HL-60 (cell line): Measurements from ENCODE around the gene CD2.

Source experiments
- CTCF ChIP-seq: IDR thresholded peaks from one replicate; pipeline ENCODE4 v1.5.1; 2011; ENCODE audit warnings: low read length, control low read depth, inconsistent platforms; ENCODE audit not compliant: insufficient read depth
- GABPA ChIP-seq: IDR thresholded peaks from 2 replicates; pipeline ENCODE4 v1.6.1; 2012; ENCODE audit warnings: low read depth
- REST ChIP-seq: IDR thresholded peaks from 2 replicates; pipeline ENCODE4 v1.6.1; 2012; ENCODE audit warnings: low read depth; ENCODE audit not compliant: insufficient replicate concordance

GRCh38 chr1:116804736-116805135, 50.5 kb downstream of the CD2 start:
- TF ChIP-seq GABPA (no peak), CTCF (no peak), REST (no peak)
